Gastrocnemius medialis (tissue), 4 donors: ENCODE measurements around the gene AHCY.

ENCODE experiments used
- CTCF ChIP-seq, 5 experiments: fragments of 450-650 bp in 3 of 5; fragments of 200-600 bp in 2 of 5; sonication (generic) in 2 of 5; IDR thresholded peaks in 4 of 5; conservative IDR thresholded peaks in 1 of 5; 1 replicate in 4 of 5; 2 replicates in 1 of 5; pipeline ENCODE4 v1.5.1; 2016 to 2019; ENCODE audit warnings: antibody characterized with exemption in 5 of 5, mild to moderate bottlenecking in 3 of 5, moderate library complexity in 3 of 5
- POLR2A ChIP-seq, 2 donors: fragments of 450-650 bp; IDR thresholded peaks; one replicate each; pipeline ENCODE4 v1.6.1; 2017; ENCODE audit warnings: antibody characterized with exemption in 2 of 2, mild to moderate bottlenecking in 2 of 2, moderate library complexity in 2 of 2

GRCh38 chr20:34328928-34329677 is 25.9 kb upstream of the AHCY start:
- no peak for TF ChIP-seq CTCF (IDR thresholded peaks at IDR 0.05 in 4 of 5, conservative IDR thresholded peaks at IDR 0.05 in 1 of 5)
- no peak for TF ChIP-seq POLR2A (IDR thresholded peaks at IDR 0.05)
